ENCODE results near the gene TACSTD2. TPM values are rescaled to one million over a fixed set of nuclear protein-coding genes. Genes with fewer than 3 reads are reported as not detected.

TACSTD2 gene
- total and polyA plus RNA-seq, 2 of the 13 experiments (the other 11 are each of a cell fraction or from before 2014, with no cell fraction given), result not detected

DNA sequence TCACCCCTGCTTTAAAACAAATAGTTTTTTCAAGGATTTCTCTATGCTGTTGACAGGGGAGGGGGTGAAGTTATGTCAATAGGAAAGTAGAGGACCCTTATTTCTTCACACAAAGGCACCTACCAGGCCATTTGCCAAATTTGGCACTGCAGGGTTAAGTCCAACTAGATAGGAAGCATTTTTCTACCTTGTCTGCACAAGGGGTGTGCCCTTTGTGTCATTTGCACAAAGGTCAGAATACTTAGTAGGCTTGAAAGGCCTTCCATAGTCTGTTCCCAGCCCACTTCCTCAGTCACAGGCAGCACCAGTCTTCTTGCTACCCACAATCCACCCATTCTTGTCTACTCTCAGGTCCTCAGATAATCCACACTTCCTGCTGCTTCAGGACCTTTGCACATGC lies 7.0 kb downstream of the TACSTD2 start:
- Histone ChIP-seq H3K79me2 (ENCODE audit: insufficient read depth, low read length) (no peaks in the 10 kb centered on the region), H2AFZ (ENCODE audit: low read length) (no peak overlapping the region), H3K27me3 (ENCODE audit: control insufficient read depth in 1 of 2, insufficient read depth in 2 of 2, low read length in 2 of 2) (no peaks in the 10 kb centered on the region; a peak in 1 of 5 replicates), H3K9me3 (ENCODE audit: low read length) (no peaks in the 10 kb centered on the region), H3K27ac (ENCODE audit: extremely low read length, insufficient read depth, low read length) (no peak overlapping the region), H3K9ac (ENCODE audit: insufficient read depth, low read depth, low read length) (no peak overlapping the region), H3K36me3 (replicated peaks in 1 of 2; ENCODE audit: control insufficient read depth in 1 of 2, insufficient read depth in 2 of 2, low read length in 2 of 2) (no peaks in the 10 kb centered on the region), H3K4me3 (replicated peaks in 1 of 3; ENCODE audit: insufficient read depth in 1 of 3, low read depth in 2 of 3, low read length in 3 of 3) (no peak overlapping the region), H3K4me1 (ENCODE audit: insufficient read depth, low read length) (peaks cover 28% of the 10 kb centered on the region), H4K20me1 (ENCODE audit: insufficient read depth, low read length) (no peaks in the 10 kb centered on the region), H3K4me2 (ENCODE audit: low read depth, low read length) (no peak overlapping the region)
- POLR2A ChIA-PET, result no interaction called here
- DNase-seq (ENCODE audit: low spot score) (peak; percentile 58), FAIRE-seq (no peak), ATAC-seq (peak; percentile 62)
- in situ Hi-C loops (cut with HindIII; ENCODE audit: extremely low pct_ligation_motif_present, low pct_unique_long_range_greater_than_20kb) (no loop called here), intact Hi-C loops (cut with micrococcal nuclease; ENCODE audit: unreplicated experiment) (no loop called here)
- BruUV-seq (replicated peaks), result no TSS peak
- CTCF ChIA-PET (ENCODE audit: low intra/inter-chr PET ratio, low total read pairs), result no interaction called here
- TF ChIP-seq EHMT2 (IDR thresholded peaks at IDR 0.05; ENCODE audit: borderline replicate concordance, low read depth, low read length), result no peak
- TF ChIP-seq AGO1 (IDR thresholded peaks at IDR 0.05; ENCODE audit: low read depth, low read length, poor library complexity, severe bottlenecking), result no peak
- peak; percentile 28; the same call in 1 of the 2 replicates for TF ChIP-seq ZKSCAN1 (IDR thresholded peaks at IDR 0.05; ENCODE audit: low read length)
- peak; percentile 55; the same call in 1 of the 2 replicates for TF ChIP-seq ZNF652 (CRISPR knock-in tag; IDR thresholded peaks at IDR 0.05; ENCODE audit: borderline replicate concordance, low read depth)
- no peak for TF ChIP-seq U2AF1 (optimal IDR thresholded peaks at IDR 0.05; ENCODE audit: low read depth, low read length)
- TF ChIP-seq PHB2 (IDR thresholded peaks at IDR 0.05; ENCODE audit: partially characterized antibody), result no peak
- TF ChIP-seq, protein P1, sequence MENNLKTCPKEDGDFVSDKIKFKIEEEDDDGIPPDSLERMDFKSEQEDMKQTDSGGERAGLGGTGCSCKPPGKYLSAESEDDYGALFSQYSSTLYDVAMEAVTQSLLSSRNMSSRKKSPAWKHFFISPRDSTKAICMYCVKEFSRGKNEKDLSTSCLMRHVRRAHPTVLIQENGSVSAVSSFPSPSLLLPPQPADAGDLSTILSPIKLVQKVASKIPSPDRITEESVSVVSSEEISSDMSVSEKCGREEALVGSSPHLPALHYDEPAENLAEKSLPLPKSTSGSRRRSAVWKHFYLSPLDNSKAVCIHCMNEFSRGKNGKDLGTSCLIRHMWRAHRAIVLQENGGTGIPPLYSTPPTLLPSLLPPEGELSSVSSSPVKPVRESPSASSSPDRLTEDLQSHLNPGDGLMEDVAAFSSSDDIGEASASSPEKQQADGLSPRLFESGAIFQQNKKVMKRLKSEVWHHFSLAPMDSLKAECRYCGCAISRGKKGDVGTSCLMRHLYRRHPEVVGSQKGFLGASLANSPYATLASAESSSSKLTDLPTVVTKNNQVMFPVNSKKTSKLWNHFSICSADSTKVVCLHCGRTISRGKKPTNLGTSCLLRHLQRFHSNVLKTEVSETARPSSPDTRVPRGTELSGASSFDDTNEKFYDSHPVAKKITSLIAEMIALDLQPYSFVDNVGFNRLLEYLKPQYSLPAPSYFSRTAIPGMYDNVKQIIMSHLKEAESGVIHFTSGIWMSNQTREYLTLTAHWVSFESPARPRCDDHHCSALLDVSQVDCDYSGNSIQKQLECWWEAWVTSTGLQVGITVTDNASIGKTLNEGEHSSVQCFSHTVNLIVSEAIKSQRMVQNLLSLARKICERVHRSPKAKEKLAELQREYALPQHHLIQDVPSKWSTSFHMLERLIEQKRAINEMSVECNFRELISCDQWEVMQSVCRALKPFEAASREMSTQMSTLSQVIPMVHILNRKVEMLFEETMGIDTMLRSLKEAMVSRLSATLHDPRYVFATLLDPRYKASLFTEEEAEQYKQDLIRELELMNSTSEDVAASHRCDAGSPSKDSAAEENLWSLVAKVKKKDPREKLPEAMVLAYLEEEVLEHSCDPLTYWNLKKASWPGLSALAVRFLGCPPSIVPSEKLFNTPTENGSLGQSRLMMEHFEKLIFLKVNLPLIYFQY (CRISPR knock-in tag; IDR thresholded peaks at IDR 0.05; ENCODE audit: borderline replicate concordance), result no peak
- TF ChIP-seq NR2F6 (IDR thresholded peaks at IDR 0.05), result 0 out of 2 replicates have a peak, but pooled peaks have one; percentile 19
- TF ChIP-seq NR2F6 (CRISPR knock-in tag; IDR thresholded peaks at IDR 0.05), result no peak
- no peak for TF ChIP-seq FOXA1 (IDR thresholded peaks at IDR 0.05)
- peak; percentile 20; the same call in 1 of the 2 replicates for TF ChIP-seq FOXA1 (CRISPR knock-in tag; IDR thresholded peaks at IDR 0.05)
- no peak for TF ChIP-seq CREB3 (CRISPR knock-in tag; IDR thresholded peaks at IDR 0.05)
- TF ChIP-seq, protein P2, sequence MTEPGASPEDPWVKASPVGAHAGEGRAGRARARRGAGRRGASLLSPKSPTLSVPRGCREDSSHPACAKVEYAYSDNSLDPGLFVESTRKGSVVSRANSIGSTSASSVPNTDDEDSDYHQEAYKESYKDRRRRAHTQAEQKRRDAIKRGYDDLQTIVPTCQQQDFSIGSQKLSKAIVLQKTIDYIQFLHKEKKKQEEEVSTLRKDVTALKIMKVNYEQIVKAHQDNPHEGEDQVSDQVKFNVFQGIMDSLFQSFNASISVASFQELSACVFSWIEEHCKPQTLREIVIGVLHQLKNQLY (CRISPR knock-in tag; IDR thresholded peaks at IDR 0.05), result no peak
- no peak for TF ChIP-seq NPAS2 (CRISPR knock-in tag; IDR thresholded peaks at IDR 0.05; ENCODE audit: borderline replicate concordance)
- TF ChIP-seq, protein P3, sequence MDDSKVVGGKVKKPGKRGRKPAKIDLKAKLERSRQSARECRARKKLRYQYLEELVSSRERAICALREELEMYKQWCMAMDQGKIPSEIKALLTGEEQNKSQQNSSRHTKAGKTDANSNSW (CRISPR knock-in tag; IDR thresholded peaks at IDR 0.05; ENCODE audit: borderline replicate concordance), result no peak
- no peak for TF ChIP-seq SOX6 (IDR thresholded peaks at IDR 0.05)
- 0 out of 2 replicates have a peak, but pooled peaks have one; percentile 12 for TF ChIP-seq SOX6 (CRISPR knock-in tag; IDR thresholded peaks at IDR 0.05)
- TF ChIP-seq BRCA1 (CRISPR knock-in tag; IDR thresholded peaks at IDR 0.05), result no peak
- TF ChIP-seq ZNF550 (CRISPR knock-in tag; IDR thresholded peaks at IDR 0.05; ENCODE audit: borderline replicate concordance), result no peak
- no peak for TF ChIP-seq ZNF546 (CRISPR knock-in tag; conservative IDR thresholded peaks at IDR 0.05)
- TF ChIP-seq SRF (IDR thresholded peaks at IDR 0.05; ENCODE audit: low read depth, low read length), result peak; percentile 82; the same call in 1 of the 2 replicates
- no peak for TF ChIP-seq ZFP1 (CRISPR knock-in tag; IDR thresholded peaks at IDR 0.05)

All from HepG2 (cell line).